ENCODE data around the gene PPP1R3G. TPM values are rescaled to one million over a fixed set of nuclear protein-coding genes. Genes with fewer than 3 reads are reported as not detected.

PPP1R3G gene
- total RNA-seq, 1 donor from 2014 or later: 4.4 TPM

GRCh38 chr6:5130135-5130866 lies 45.2 kb downstream of the PPP1R3G start:
- H3K36me3 ChIP-seq: no peaks in the 10 kb centered on the region
- no peak overlapping the region for H3K27ac ChIP-seq
- H3K9me3 ChIP-seq: no peaks in the 10 kb centered on the region
- H3K4me1 ChIP-seq: no peaks in the 10 kb centered on the region
- intact Hi-C loops (cut with DNase I): no loop called here
- H3K27me3 ChIP-seq: no peaks in the 10 kb centered on the region
- no peak overlapping the region for H3K4me3 ChIP-seq
- no peak for DNase-seq (ENCODE audit: extremely low spot score in 2 of 2)
- no peak for TF ChIP-seq POLR2AphosphoS5 (IDR thresholded peaks at IDR 0.05; ENCODE audit: insufficient read depth in 1 of 2, low read depth in 1 of 2)
- no peak for TF ChIP-seq POLR2A (IDR thresholded peaks at IDR 0.05)
- TF ChIP-seq, protein P1, sequence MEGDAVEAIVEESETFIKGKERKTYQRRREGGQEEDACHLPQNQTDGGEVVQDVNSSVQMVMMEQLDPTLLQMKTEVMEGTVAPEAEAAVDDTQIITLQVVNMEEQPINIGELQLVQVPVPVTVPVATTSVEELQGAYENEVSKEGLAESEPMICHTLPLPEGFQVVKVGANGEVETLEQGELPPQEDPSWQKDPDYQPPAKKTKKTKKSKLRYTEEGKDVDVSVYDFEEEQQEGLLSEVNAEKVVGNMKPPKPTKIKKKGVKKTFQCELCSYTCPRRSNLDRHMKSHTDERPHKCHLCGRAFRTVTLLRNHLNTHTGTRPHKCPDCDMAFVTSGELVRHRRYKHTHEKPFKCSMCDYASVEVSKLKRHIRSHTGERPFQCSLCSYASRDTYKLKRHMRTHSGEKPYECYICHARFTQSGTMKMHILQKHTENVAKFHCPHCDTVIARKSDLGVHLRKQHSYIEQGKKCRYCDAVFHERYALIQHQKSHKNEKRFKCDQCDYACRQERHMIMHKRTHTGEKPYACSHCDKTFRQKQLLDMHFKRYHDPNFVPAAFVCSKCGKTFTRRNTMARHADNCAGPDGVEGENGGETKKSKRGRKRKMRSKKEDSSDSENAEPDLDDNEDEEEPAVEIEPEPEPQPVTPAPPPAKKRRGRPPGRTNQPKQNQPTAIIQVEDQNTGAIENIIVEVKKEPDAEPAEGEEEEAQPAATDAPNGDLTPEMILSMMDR (IDR thresholded peaks at IDR 0.05): no peak

DNA sequence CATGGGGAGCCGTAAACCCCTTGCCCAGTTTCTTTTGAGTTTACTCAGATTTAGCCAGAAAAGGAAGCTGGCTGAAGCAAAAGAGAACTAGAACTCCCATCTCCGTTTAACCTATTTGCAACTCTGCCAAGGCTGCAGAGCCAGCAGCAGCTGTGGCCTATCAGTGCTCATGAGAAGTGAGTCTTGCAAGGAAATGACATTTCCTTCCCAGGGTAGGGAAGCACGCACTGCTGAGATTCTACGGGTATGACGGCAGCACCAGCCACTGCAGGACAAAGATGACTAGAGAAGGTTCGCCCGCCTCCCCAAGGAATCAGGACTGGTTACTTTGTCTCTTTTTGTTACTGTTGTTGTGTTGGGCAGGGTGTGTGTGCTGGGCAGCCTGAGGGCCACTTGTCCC lies 47.6 kb downstream of the PPP1R3G start:
- Histone ChIP-seq H3K9me3 (no peaks in the 10 kb centered on the region), H3K27me3 (no peaks in the 10 kb centered on the region), H3K4me3 (peak overlapping the region in 1 of 2 donors; percentile 29), H3K27ac (peak overlapping the region; percentile 27), H3K36me3 (no peaks in the 10 kb centered on the region), H3K4me1 (no peaks in the 10 kb centered on the region)
- TF ChIP-seq, protein P1 (IDR thresholded peaks at IDR 0.05): no peak
- peak; percentile 16 to 49 for TF ChIP-seq POLR2AphosphoS5 (IDR thresholded peaks at IDR 0.05; ENCODE audit: insufficient read depth in 1 of 2, low read depth in 1 of 2)
- peak in 1 of 2 donors; percentile 72 for DNase-seq (ENCODE audit: extremely low spot score in 2 of 2)
- intact Hi-C loops (cut with DNase I): no loop called here

DNA sequence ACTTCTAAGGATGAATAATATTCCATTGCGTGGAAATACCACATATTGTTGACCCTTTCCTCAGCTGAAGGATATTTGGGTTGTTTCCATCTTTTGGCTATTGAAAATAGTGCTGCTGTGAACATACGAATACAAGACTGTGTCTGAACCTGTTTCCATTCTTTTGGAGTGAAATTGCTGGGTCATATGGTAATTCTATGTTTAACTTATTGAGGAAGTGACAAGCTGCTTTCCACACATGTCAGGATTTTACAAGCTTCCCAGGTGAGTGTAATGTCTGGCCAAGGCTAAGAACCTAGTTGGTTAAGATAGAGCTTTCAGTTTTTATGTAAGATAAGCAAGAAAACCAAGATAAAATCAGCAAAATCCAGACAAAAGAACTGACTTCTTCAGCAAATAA lies 48.8 kb downstream of the PPP1R3G start:
- no peaks in the 10 kb centered on the region for H3K27me3 ChIP-seq
- H3K36me3 ChIP-seq: no peaks in the 10 kb centered on the region
- H3K4me1 ChIP-seq: no peaks in the 10 kb centered on the region
- intact Hi-C loops (cut with DNase I): no loop called here
- no peak overlapping the region for H3K27ac ChIP-seq
- H3K4me3 ChIP-seq: no peak overlapping the region
- no peaks in the 10 kb centered on the region for H3K9me3 ChIP-seq
- no peak for TF ChIP-seq POLR2A (IDR thresholded peaks at IDR 0.05)
- TF ChIP-seq POLR2AphosphoS5 (IDR thresholded peaks at IDR 0.05; ENCODE audit: insufficient read depth in 1 of 2, low read depth in 1 of 2): no peak
- TF ChIP-seq, protein P1 (IDR thresholded peaks at IDR 0.05): no peak
- no peak for DNase-seq (ENCODE audit: extremely low spot score in 2 of 2)

DNA sequence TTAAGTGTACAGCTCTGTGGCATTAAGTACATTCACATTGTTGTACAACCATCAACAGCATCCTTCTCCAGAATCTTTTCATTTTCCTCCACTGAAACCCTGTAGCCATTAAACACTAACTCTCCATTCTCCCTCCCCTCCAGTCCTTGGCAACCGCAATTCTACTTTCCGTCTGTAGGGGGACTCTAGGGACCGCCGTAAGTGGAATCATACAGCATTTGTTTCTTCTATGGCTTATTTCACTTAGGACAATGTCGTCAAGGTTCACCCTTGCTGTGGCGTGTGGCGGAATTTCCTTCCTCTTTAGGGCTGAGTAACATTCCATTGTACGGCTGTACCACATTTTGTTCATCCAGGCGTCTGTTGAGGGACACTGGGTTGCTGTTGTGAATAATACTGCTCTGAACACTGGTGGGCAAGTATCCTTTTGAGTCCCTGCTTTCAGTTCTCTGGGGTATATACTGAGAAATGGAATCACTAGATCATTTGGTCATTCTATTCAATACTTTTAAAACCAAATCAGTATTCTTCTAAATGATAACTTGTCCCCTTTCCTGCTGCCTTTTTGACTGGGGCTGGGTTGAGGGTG lies 50.7 kb downstream of the PPP1R3G start:
- H3K4me1 ChIP-seq: no peaks in the 10 kb centered on the region
- no peaks in the 10 kb centered on the region for H3K27me3 ChIP-seq
- TF ChIP-seq POLR2A (IDR thresholded peaks at IDR 0.05): no peak
- TF ChIP-seq, protein P1 (IDR thresholded peaks at IDR 0.05): peak in 2 of 3 experiments; percentile 14 to 45
- TF ChIP-seq POLR2AphosphoS5 (IDR thresholded peaks at IDR 0.05; ENCODE audit: insufficient read depth in 1 of 2, low read depth in 1 of 2): no peak
- H3K27ac ChIP-seq: no peak overlapping the region
- intact Hi-C loops (cut with DNase I): no loop called here
- no peak overlapping the region for H3K4me3 ChIP-seq
- peak in 1 of 2 donors; percentile 34 for DNase-seq (ENCODE audit: extremely low spot score in 2 of 2)
- H3K9me3 ChIP-seq: no peaks in the 10 kb centered on the region
- H3K36me3 ChIP-seq: no peaks in the 10 kb centered on the region

DNA sequence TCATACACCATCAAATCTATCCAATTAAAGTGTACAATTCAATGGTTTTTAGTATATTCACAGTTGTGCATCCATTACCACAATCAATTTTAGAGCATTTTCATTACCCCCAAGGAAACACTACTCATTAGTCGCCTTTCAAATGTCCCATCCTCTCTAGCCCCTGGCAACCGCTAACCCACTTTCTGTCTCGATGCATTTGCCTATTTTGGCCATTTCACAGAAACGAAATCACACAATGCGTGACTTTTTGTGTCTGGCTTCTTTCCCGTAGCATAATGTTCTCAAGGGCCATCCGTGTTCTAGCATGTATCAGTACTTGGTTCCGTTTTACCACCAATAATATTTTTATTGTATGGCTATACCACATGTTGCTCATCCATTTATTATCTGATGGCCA lies 51.7 kb downstream of the PPP1R3G start:
- Histone ChIP-seq H3K27ac (no peak overlapping the region), H3K36me3 (no peaks in the 10 kb centered on the region), H3K4me1 (no peaks in the 10 kb centered on the region), H3K27me3 (no peaks in the 10 kb centered on the region), H3K9me3 (no peaks in the 10 kb centered on the region), H3K4me3 (no peak overlapping the region)
- intact Hi-C loops (cut with DNase I): no loop called here
- DNase-seq (ENCODE audit: extremely low spot score in 2 of 2): no peak
- TF ChIP-seq POLR2AphosphoS5 (IDR thresholded peaks at IDR 0.05; ENCODE audit: insufficient read depth in 1 of 2, low read depth in 1 of 2) (no peak), POLR2A (IDR thresholded peaks at IDR 0.05) (no peak)
- TF ChIP-seq, protein P1 (IDR thresholded peaks at IDR 0.05): no peak

Measured in vagina (tissue), 2 donors.